Measurements from ENCODE around the gene ATOH7. TPM values are rescaled to one million over a fixed set of nuclear protein-coding genes. Genes with fewer than 3 reads are reported as not detected.

ATOH7 gene
- polyA plus RNA-seq, 3 donors = not detected

GRCh38 chr10:68194290-68194689 is 37.6 kb downstream of the ATOH7 start:
- H3K4me3 ChIP-seq (replicated peaks in 1 of 3; ENCODE audit: low read depth in 2 of 3, low read length in 3 of 3) = no peak overlapping the region
- no peak for DNase-seq
- H3K9me3 Mint-ChIP-seq = peaks cover 0 to 8% (median 3%) of the 10 kb centered on the region in 7 donors
- TF ChIP-seq, protein P1, sequence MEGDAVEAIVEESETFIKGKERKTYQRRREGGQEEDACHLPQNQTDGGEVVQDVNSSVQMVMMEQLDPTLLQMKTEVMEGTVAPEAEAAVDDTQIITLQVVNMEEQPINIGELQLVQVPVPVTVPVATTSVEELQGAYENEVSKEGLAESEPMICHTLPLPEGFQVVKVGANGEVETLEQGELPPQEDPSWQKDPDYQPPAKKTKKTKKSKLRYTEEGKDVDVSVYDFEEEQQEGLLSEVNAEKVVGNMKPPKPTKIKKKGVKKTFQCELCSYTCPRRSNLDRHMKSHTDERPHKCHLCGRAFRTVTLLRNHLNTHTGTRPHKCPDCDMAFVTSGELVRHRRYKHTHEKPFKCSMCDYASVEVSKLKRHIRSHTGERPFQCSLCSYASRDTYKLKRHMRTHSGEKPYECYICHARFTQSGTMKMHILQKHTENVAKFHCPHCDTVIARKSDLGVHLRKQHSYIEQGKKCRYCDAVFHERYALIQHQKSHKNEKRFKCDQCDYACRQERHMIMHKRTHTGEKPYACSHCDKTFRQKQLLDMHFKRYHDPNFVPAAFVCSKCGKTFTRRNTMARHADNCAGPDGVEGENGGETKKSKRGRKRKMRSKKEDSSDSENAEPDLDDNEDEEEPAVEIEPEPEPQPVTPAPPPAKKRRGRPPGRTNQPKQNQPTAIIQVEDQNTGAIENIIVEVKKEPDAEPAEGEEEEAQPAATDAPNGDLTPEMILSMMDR (IDR thresholded peaks at IDR 0.05) = no peak
- H3K9ac ChIP-seq (ENCODE audit: insufficient read depth, low read length, poor library complexity, severe bottlenecking) = no peak overlapping the region
- intact Hi-C loops (cut with micrococcal nuclease) = no loop called here
- no peaks in the 10 kb centered on the region for H3K36me3 ChIP-seq (replicated peaks in 1 of 2; ENCODE audit: control insufficient read depth in 1 of 2, insufficient read depth in 2 of 2, low read length in 2 of 2)
- H3K4me2 ChIP-seq (replicated peaks; ENCODE audit: extremely low read depth, low read length, poor library complexity, severe bottlenecking) = no peak overlapping the region
- H3K9me3 ChIP-seq (replicated peaks in 1 of 2; ENCODE audit: control insufficient read depth in 1 of 2, insufficient read depth in 1 of 2, low read length in 2 of 2) = no peaks in the 10 kb centered on the region
- no peaks in the 10 kb centered on the region for H3K4me1 Mint-ChIP-seq
- H3K4me3 Mint-ChIP-seq = no peak overlapping the region
- no peak overlapping the region for H2AFZ ChIP-seq (ENCODE audit: insufficient read depth, low read depth, low read length, poor library complexity, severe bottlenecking)
- no peak overlapping the region for H3K27ac Mint-ChIP-seq
- peaks cover 2 to 6% (median 5%) of the 10 kb centered on the region in 3 donors for H3K27me3 Mint-ChIP-seq (ENCODE audit: low read depth in 3 of 3)
- H3K27me3 ChIP-seq (ENCODE audit: control insufficient read depth in 2 of 2, insufficient read depth in 2 of 2, low read length in 2 of 2) = no peaks in the 10 kb centered on the region
- H3K27ac ChIP-seq (ENCODE audit: low read depth in 1 of 2, low read length in 2 of 2) = no peak overlapping the region
- no peaks in the 10 kb centered on the region for H3K4me1 ChIP-seq (ENCODE audit: control insufficient read depth in 1 of 2, insufficient read depth in 2 of 2, low read length in 2 of 2)
- no peaks in the 10 kb centered on the region for H3K79me2 ChIP-seq (ENCODE audit: insufficient read depth, low read length)
- H3K36me3 Mint-ChIP-seq = no peaks in the 10 kb centered on the region
- no peaks in the 10 kb centered on the region for H4K20me1 ChIP-seq (ENCODE audit: insufficient read depth, low read length)
- WGBS (ENCODE audit: insufficient coverage) = 96% methylated on average over 5 of the region's 6 CpGs

DNA sequence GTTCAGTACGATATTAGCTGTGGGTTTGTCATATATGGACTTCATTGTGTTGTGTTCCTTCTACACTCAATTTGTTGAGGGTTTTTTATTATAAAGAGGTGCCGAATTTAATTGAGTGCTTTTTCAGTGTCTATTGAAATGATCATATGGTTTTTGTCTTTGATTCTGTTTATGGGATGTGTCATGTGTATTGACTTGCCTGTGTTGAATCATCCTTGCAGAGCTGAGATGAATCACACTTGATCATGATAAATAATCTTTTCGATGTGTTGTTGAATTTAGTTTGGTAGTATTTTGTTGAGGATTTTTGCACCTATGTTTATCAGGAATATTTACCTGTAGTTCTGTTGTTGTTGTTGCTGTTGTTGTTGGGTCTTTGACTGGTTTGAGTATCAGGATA is 39.8 kb downstream of the ATOH7 start:
- Mint-ChIP-seq H3K36me3 (no peaks in the 10 kb centered on the region), H3K9me3 (peaks cover 0 to 8% (median 3%) of the 10 kb centered on the region in 7 donors), H3K27me3 (ENCODE audit: low read depth in 3 of 3) (peaks cover 3 to 7% (median 7%) of the 10 kb centered on the region in 3 donors), H3K27ac (no peak overlapping the region), H3K4me3 (no peak overlapping the region), H3K4me1 (no peaks in the 10 kb centered on the region)
- Histone ChIP-seq H2AFZ (ENCODE audit: insufficient read depth, low read depth, low read length, poor library complexity, severe bottlenecking) (no peak overlapping the region), H3K4me2 (replicated peaks; ENCODE audit: extremely low read depth, low read length, poor library complexity, severe bottlenecking) (no peak overlapping the region), H3K79me2 (ENCODE audit: insufficient read depth, low read length) (no peaks in the 10 kb centered on the region), H3K4me1 (ENCODE audit: control insufficient read depth in 1 of 2, insufficient read depth in 2 of 2, low read length in 2 of 2) (no peaks in the 10 kb centered on the region), H3K27ac (ENCODE audit: low read depth in 1 of 2, low read length in 2 of 2) (no peak overlapping the region), H4K20me1 (ENCODE audit: insufficient read depth, low read length) (no peaks in the 10 kb centered on the region), H3K36me3 (replicated peaks in 1 of 2; ENCODE audit: control insufficient read depth in 1 of 2, insufficient read depth in 2 of 2, low read length in 2 of 2) (no peaks in the 10 kb centered on the region), H3K9ac (ENCODE audit: insufficient read depth, low read length, poor library complexity, severe bottlenecking) (no peak overlapping the region), H3K4me3 (replicated peaks in 1 of 3; ENCODE audit: low read depth in 2 of 3, low read length in 3 of 3) (no peak overlapping the region), H3K27me3 (ENCODE audit: control insufficient read depth in 2 of 2, insufficient read depth in 2 of 2, low read length in 2 of 2) (no peaks in the 10 kb centered on the region), H3K9me3 (replicated peaks in 1 of 2; ENCODE audit: control insufficient read depth in 1 of 2, insufficient read depth in 1 of 2, low read length in 2 of 2) (no peaks in the 10 kb centered on the region)
- DNase-seq = no peak
- intact Hi-C loops (cut with micrococcal nuclease) = no loop called here
- TF ChIP-seq, protein P1 (IDR thresholded peaks at IDR 0.05) = no peak
- no CpG with 5 or more reads among the region's 3 CpGs for WGBS (ENCODE audit: insufficient coverage)

Measured in CD14-positive monocyte (primary cell).